AML-193 (cell line): ENCODE data around the gene RDH14.

Experiments used
- DNase-seq, 2 experiments: peaks; one replicate each; lab custom pipeline; 2025; lab: John Stamatoyannopoulos, UW

Gene RDH14

DNA sequence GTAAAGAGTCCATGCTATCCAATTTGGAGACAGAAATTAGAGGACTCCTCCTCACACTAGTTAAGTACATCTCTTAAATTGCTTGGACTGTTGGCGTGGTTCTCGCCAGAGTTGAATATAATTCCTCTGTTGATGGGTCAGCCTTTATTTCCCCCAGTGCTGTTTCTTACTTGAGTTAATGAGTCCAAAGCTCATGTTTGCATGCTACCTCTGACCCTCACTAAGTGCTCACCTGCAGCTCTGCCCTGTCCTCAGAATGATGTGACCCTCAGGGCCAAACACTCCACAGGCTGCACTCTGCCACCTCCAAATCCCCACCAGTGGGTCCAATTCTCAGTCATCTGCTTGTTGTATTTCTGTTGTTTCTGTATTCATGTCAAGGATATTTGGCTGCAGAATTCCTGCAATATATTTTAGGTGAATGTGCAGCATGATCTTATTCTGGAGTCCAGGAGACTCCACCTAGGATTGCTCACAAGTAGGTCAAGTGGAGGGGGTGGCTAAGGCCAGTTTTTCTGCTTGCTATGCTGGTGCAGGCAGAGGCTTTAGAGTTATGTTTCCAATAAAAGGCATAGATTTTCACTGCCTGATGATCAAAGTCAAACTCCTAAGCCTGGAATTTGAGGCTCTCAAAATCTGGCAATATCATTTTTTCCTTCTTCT lies 37.8 kb downstream of the RDH14 start:
- DNase-seq = no peak

DNA sequence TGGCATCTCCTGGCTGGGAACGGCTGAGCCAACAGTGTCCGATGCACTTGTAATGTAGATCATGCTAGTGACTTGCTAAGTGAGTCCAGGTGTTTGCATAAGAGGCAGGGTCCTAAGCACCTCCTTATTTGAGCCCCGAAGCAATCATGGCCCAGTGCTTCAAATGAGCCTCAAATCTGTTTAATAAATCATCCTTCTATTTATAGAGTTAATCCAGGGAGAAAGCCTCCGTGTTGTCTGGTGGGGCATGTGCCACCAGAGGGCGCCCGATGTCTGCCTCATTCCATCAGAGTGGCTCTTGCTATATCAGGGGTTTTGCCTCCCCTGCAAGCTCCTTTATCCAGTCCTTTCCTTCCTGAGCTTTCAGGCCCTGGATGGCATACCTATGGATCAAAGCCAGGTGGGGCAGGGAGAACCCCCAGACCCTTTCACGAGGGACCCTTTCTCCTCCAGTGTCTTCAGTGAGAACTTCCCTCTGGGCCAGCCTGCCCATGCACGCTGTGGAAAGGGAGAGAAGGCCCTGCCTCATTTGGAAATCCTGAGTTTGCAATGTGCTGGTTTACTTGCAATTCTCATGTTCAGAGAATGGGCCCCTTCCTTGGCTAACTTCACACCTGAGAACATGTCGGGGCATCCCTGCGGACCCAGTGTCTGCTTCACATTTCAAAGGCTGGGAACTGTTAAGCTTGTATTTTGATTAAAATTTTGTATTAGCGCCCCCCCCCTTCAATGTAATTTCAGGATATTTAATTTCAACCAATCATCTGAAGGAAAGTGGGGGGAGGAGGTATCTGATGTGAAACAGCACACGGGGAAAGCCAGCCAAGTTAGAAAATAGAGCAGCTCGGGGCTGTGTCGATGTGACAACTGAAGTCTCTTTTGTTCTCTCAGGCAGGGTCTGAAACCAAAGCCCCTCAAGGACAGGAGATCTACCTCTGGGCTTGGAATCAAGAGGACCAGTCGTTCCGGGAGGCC lies 39.7 kb downstream of the RDH14 start:
- DNase-seq = peak; percentile 26 to 46

DNA sequence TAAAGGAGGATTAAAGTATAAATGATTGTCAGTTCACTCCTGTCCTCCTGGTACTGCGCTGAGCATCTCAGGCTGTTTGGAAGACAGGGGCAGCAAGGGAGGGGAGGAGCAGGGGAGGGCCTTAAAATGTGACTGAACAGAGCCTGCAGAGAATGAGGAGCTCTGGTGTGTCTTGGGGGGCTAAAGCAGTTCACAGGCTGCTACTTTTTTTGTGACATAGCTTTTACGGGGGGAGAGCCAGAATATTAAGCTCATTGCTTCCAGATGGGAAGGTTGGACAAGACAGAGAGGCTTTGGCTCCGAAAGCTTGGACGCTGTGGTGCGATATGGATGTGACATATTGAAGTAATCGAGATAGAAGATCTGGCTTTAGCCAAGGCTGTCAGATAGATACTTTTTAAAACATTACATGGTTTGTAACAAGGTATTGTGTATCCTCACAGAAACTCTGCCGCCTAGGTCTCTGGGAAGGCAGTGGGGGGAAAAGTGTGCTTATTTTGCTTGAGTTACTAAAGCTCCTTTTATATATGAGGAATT lies 40.5 kb downstream of the RDH14 start:
- no peak for DNase-seq

DNA sequence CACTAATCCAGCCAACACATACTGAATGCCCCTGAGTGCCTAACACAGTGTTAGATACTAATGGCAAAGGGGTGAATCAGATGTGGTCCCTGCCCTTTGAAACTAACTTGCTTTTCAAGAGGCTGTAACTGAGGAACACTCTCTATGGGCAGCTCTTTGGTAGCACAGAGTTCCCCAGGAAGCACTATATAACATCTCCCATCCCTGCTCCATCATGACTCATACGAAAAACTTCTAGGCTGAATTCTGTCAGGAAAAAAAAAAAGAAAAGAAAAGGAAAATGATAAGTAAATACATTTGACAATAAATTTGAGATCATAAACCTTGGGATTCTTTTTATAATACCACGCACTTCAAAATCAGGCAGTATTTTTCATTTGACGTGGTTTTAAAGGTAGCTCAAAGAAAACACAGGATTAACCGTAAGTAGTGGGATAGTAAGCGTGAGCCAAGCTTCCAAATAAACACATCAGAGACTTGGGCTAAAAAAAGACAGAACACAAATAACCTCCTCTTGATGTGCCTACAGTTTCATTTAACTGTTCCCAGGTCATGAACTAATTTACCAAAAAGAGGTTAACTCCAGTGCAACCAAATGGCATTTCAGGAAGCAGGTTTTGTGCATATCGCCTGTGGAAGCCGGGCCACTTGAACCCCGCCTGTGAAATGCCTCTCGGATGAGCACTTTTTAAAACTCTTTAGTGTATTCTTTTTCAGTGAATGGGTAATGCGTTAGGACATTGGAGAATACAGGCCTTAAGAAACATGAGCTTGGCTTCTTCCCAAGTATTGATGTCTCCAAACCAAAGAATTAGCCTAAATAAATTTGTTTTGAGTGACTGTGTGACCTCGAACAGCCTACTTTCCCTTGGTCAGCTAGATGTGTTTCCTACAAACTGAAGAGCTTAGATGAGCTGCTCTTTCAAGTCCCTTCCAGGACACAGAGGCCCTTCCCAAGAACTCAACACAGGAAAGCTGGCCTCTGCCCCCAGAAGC lies 42.0 kb downstream of the RDH14 start:
- no peak for DNase-seq

DNA sequence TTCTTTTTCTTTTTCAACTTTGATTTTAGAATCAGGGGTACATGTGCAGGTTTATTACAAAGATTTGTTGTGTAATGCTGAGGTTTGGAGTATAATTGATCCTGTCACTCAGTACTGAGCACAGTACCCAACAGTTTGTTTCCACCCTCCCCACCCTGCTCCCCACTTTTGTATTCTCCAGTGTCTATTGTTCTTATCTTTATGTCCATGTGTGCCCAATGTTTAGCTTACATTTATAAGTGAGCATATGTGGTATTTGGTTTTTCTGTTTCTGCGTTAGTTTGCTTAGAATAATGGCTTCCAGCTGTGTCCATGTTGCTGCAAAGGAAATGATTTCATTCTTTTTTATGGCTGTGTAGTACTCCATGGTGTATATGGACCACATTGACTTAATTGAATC lies 43.1 kb downstream of the RDH14 start:
- no peak for DNase-seq

GRCh38 chr2:18516112-18516511 lies 44.3 kb downstream of the RDH14 start:
- no peak for DNase-seq

DNA sequence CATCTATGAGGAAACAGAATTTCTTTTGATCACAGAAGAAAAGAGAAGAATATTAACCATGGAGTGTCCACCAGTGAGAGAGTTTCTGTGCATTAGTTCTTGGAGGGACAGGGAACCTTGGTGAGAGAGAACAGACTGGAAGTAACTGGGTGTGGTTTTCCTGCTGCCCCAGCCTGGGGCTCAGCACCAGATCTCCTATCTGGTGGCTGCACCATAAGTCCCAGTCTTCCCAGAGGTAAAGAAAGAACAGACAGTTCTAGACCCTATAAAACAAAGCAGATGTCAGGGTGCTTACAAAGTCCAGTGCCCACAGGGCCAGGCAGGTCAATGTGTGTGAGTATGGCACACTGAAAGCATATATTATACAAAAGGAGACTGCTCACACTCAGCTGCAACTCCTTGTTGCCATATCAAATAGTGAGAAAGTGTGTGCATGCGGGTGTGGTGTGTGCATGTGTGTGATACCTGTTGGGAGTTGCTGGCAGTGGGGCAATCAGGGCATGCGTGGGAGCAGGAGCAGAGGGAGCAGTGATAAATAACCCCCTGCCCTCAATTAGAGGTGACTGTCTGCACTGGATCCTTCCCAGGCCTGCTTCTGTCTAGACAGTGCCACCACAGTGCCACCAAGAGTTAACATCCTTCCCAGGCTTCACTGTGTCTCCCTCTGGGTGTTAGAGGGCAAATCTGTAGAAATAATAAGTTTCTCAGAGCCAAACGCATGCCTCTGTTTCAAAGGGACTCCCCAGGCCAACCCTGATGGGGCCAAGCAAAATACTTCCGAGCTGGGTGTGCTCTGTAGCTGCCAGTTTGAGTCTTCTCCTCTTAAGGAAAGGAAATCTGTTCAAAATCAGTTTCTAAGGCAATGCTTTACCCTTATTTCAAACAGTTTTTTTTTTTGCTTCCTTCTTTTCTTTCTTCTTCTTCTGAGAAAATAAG lies 45.7 kb downstream of the RDH14 start:
- no peak for DNase-seq

GRCh38 chr2:18510775-18511174 lies 49.7 kb downstream of the RDH14 start:
- DNase-seq = no peak

GRCh38 chr2:18506883-18507509 lies 53.5 kb downstream of the RDH14 start:
- no peak for DNase-seq

DNA sequence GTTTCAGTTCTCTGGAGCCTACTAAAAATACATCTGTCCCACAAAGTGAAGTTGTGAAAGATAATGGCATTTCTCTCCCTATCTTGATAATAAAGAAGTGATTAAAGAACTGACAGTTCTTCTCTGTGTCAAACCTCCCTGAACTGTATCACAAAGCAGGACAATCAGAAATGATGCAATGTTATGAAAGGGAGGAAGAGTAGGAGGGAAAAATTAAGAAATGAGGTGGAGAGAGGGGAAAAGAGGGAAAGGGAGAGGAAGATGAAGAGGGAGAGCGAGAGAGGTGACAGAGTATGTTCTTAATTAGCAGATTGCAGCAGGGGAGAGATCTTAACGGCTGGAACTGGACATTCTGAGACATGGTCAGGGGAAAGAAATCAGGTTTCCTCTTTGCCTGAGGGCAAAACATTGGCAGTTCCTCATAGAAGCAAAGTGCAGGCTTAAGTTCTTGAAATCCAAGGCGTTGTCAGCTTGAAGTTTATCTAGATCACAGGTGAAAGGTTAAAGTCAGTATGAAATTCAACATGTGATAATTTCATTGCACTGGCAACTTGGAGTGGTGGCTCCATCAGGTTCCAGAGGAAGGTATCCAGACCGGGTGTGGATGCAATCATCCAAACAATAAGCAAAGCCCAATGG lies 54.6 kb downstream of the RDH14 start:
- DNase-seq = peak; percentile 34 to 39
